ENCODE results near the gene MMP24. TPM values are rescaled to one million over a fixed set of nuclear protein-coding genes. Genes with fewer than 3 reads are reported as not detected.

The MMP24 gene
- total RNA-seq, 2 donors from 2014 or later, result 0.96 to 1.7 TPM

DNA sequence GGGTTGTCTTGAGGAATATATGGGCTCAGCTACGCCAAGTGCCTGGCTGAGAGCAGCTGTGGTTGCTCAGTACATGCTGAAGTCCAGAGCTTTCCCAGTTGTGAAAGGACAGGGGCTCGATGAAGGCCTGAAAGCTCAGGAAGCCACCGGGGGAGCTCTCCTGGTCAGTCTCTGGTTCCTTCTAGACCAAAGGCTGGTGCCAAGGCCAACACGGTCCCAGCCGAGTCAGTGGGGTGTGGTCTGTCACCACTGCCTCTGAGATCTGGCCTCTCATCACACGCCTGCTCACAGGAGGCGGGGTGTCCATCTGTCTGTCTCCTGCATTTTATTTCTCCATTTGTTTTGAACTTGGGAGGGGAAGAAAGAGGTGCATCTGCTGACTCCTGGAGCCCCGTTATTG is 70.7 kb downstream of the MMP24 start:
- Histone ChIP-seq H3K27me3 (replicated peaks; ENCODE audit: insufficient read depth) (no peaks in the 10 kb centered on the region), H3K4me1 (replicated peaks) (no peaks in the 10 kb centered on the region), H3K36me3 (no peaks in the 10 kb centered on the region), H3K9me3 (no peaks in the 10 kb centered on the region), H3K27ac (no peak overlapping the region), H3K4me3 (no peak overlapping the region)
- no peak for DNase-seq (ENCODE audit: low spot score)
- TF ChIP-seq, protein P1, sequence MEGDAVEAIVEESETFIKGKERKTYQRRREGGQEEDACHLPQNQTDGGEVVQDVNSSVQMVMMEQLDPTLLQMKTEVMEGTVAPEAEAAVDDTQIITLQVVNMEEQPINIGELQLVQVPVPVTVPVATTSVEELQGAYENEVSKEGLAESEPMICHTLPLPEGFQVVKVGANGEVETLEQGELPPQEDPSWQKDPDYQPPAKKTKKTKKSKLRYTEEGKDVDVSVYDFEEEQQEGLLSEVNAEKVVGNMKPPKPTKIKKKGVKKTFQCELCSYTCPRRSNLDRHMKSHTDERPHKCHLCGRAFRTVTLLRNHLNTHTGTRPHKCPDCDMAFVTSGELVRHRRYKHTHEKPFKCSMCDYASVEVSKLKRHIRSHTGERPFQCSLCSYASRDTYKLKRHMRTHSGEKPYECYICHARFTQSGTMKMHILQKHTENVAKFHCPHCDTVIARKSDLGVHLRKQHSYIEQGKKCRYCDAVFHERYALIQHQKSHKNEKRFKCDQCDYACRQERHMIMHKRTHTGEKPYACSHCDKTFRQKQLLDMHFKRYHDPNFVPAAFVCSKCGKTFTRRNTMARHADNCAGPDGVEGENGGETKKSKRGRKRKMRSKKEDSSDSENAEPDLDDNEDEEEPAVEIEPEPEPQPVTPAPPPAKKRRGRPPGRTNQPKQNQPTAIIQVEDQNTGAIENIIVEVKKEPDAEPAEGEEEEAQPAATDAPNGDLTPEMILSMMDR (IDR thresholded peaks at IDR 0.05), result no peak
- no peak for TF ChIP-seq POLR2AphosphoS5 (IDR thresholded peaks at IDR 0.05)
- TF ChIP-seq POLR2A (IDR thresholded peaks at IDR 0.05), result no peak
- intact Hi-C loops (cut with DNase I), result no loop called here
- WGBS, result 67% methylated on average over 8 of the region's 8 CpGs

DNA sequence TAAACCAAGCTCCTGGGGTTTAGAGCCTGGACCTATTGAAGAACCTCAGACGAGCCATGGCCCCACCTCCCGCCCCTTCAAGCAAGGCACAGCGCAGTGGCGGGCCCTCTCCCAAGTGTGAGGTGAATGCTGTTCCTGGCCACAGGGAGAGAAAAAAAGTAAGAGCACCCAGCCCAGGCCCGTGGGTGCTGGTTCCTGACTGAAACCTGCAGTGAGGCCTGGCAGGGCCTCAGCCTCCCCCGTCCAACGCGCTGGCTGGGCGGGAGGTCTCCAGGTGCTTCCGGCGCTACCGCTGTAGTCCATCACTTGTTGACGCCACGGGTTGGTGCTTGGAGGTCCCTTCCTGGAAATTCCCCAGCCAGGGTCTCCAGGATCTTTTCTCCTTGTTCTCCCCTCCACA is 71.2 kb downstream of the MMP24 start:
- intact Hi-C loops (cut with DNase I), result no loop called here
- Histone ChIP-seq H3K4me1 (replicated peaks) (no peaks in the 10 kb centered on the region), H3K4me3 (no peak overlapping the region), H3K36me3 (no peaks in the 10 kb centered on the region), H3K9me3 (no peaks in the 10 kb centered on the region), H3K27ac (no peak overlapping the region), H3K27me3 (replicated peaks; ENCODE audit: insufficient read depth) (no peaks in the 10 kb centered on the region)
- TF ChIP-seq POLR2AphosphoS5 (IDR thresholded peaks at IDR 0.05), result no peak
- TF ChIP-seq POLR2A (IDR thresholded peaks at IDR 0.05), result no peak
- TF ChIP-seq, protein P1 (IDR thresholded peaks at IDR 0.05), result no peak
- no peak for DNase-seq (ENCODE audit: low spot score)
- 88% methylated on average over 14 of the region's 14 CpGs for WGBS

- intact Hi-C loops (cut with DNase I), result no loop called here
- no peaks in the 10 kb centered on the region for H3K9me3 ChIP-seq
- TF ChIP-seq POLR2A (IDR thresholded peaks at IDR 0.05), result no peak
- TF ChIP-seq POLR2AphosphoS5 (IDR thresholded peaks at IDR 0.05), result no peak
- TF ChIP-seq, protein P1 (IDR thresholded peaks at IDR 0.05), result no peak
- no peaks in the 10 kb centered on the region for H3K27me3 ChIP-seq (replicated peaks; ENCODE audit: insufficient read depth)
- no peak overlapping the region for H3K27ac ChIP-seq
- no peak overlapping the region for H3K4me3 ChIP-seq
- DNase-seq (ENCODE audit: low spot score), result no peak
- H3K4me1 ChIP-seq (replicated peaks), result no peaks in the 10 kb centered on the region
- 62% methylated on average over 5 of the region's 5 CpGs for WGBS
- H3K36me3 ChIP-seq, result no peaks in the 10 kb centered on the region
These were observed 71.8 kb downstream of the MMP24 start for GRCh38 chr20:35298264-35298663.

GRCh38 chr20:35299780-35300179 is 73.3 kb downstream of the MMP24 start:
- no peaks in the 10 kb centered on the region for H3K4me1 ChIP-seq (replicated peaks)
- no peaks in the 10 kb centered on the region for H3K9me3 ChIP-seq
- H3K4me3 ChIP-seq, result no peak overlapping the region
- no peaks in the 10 kb centered on the region for H3K36me3 ChIP-seq
- intact Hi-C loops (cut with DNase I), result no loop called here
- H3K27me3 ChIP-seq (replicated peaks; ENCODE audit: insufficient read depth), result no peaks in the 10 kb centered on the region
- no peak for DNase-seq (ENCODE audit: low spot score)
- WGBS, result 93% methylated on average over 4 of the region's 4 CpGs
- H3K27ac ChIP-seq, result no peak overlapping the region
- no peak for TF ChIP-seq POLR2A (IDR thresholded peaks at IDR 0.05)
- no peak for TF ChIP-seq POLR2AphosphoS5 (IDR thresholded peaks at IDR 0.05)
- TF ChIP-seq, protein P1 (IDR thresholded peaks at IDR 0.05), result no peak

- H3K36me3 ChIP-seq, result no peaks in the 10 kb centered on the region
- no peaks in the 10 kb centered on the region for H3K9me3 ChIP-seq
- intact Hi-C loops (cut with DNase I), result no loop called here
- DNase-seq (ENCODE audit: low spot score), result no peak
- H3K27ac ChIP-seq, result no peak overlapping the region
- no peaks in the 10 kb centered on the region for H3K4me1 ChIP-seq (replicated peaks)
- H3K4me3 ChIP-seq, result no peak overlapping the region
- WGBS, result 75% methylated on average over 4 of the region's 4 CpGs
- TF ChIP-seq, protein P1 (IDR thresholded peaks at IDR 0.05), result no peak
- TF ChIP-seq POLR2A (IDR thresholded peaks at IDR 0.05), result no peak
- no peak for TF ChIP-seq POLR2AphosphoS5 (IDR thresholded peaks at IDR 0.05)
- H3K27me3 ChIP-seq (replicated peaks; ENCODE audit: insufficient read depth), result no peaks in the 10 kb centered on the region
These were observed 74.2 kb downstream of the MMP24 start for GRCh38 chr20:35300469-35301262.

Data from prostate gland (tissue), 2 donors.